SK-N-SH (cell line): ENCODE results near the gene ATF5. TPM values are rescaled to one million over a fixed set of nuclear protein-coding genes. Genes with fewer than 3 reads are reported as not detected.

Source experiments
- CTCF ChIA-PET: fragments of 300-600, 350-600 bp; formaldehyde crosslinking; extraction: SDS; loops from one replicate; lab custom pipeline; 2021; lab: Yijun Ruan, JAX
- POLR2A ChIA-PET: fragments of 350-600 bp; sonication (Branson Sonifier 250); formaldehyde crosslinking; extraction: SDS; loops from one replicate; lab custom pipeline; 2020; ENCODE audit warnings: antibody characterized with exemption, inconsistent platforms; lab: Yijun Ruan, JAX
- DNase-seq: peaks from one replicate; pipeline ENCODE4 v3.0.0; 2012
- H2AFZ ChIP-seq: fragments of 200-600 bp; sonication (generic); 2 replicates; pipeline ENCODE4 v1.8.1; 2016; ENCODE audit warnings: antibody characterized with exemption, mild to moderate bottlenecking, low read depth
- H3F3A ChIP-seq: fragments of 200-600 bp; sonication (generic); replicated peaks from 2 replicates; pipeline ENCODE3; 2016; ENCODE audit warnings: antibody characterized with exemption, mild to moderate bottlenecking; ENCODE audit not compliant: insufficient read depth
- H3K27ac ChIP-seq, 2 experiments: fragments of 200-500 bp in 1 of 2; fragments of 200-600 bp in 1 of 2; sonication (Bioruptor generic) in 1 of 2; sonication (generic), shearing (Covaris generic) in 1 of 2; 2 replicates each; pipeline versions ENCODE4 v1.5.1 to v1.6.1; 2014 to 2016; ENCODE audit warnings: low read depth in 2 of 2, inconsistent platforms in 1 of 2, low read length in 1 of 2, mild to moderate bottlenecking in 1 of 2, mixed read lengths in 1 of 2
- H3K27me3 ChIP-seq: fragments of 200-600 bp; sonication (generic), shearing (Covaris generic); 2 replicates; pipeline ENCODE4 v1.6.1; 2016; ENCODE audit warnings: mixed run types; ENCODE audit not compliant: insufficient read depth
- H3K36me3 ChIP-seq, 2 experiments: fragments of 200-500 bp in 1 of 2; fragments of 200-600 bp in 1 of 2; sonication (Bioruptor generic) in 1 of 2; sonication (generic) in 1 of 2; replicated peaks in 1 of 2; 2 replicates each; pipeline versions ENCODE3 to v1.5.1; 2014 to 2016; ENCODE audit warnings: low read length in 1 of 2, mild to moderate bottlenecking in 1 of 2; ENCODE audit not compliant: insufficient read depth in 2 of 2, control insufficient read depth in 1 of 2
- H3K4me1 ChIP-seq, 2 experiments: fragments of 200-500 bp in 1 of 2; fragments of 200-600 bp in 1 of 2; sonication (Bioruptor generic) in 1 of 2; sonication (generic), shearing (Covaris generic) in 1 of 2; 2 replicates each; pipeline versions ENCODE4 v1.5.1 to v1.6.1; 2014 to 2016; ENCODE audit warnings: low read depth in 1 of 2, low read length in 1 of 2, mixed run types in 1 of 2; ENCODE audit not compliant: insufficient read depth in 2 of 2, control insufficient read depth in 1 of 2
- H3K4me2 ChIP-seq: fragments of 200-600 bp; sonication (generic), shearing (Covaris generic); 2 replicates; pipeline ENCODE4 v1.6.1; 2017; ENCODE audit warnings: mixed run types
- H3K4me3 ChIP-seq, 2 experiments: fragments of 200-500 bp in 1 of 2; fragments of 200-600 bp in 1 of 2; sonication (Bioruptor generic) in 1 of 2; sonication (generic), shearing (Covaris generic) in 1 of 2; 2 replicates each; pipeline versions ENCODE4 v1.5.1 to v1.8.1; 2014 to 2016; ENCODE audit warnings: low read depth in 2 of 2, inconsistent platforms in 1 of 2, low read length in 1 of 2, mild to moderate bottlenecking in 1 of 2, mixed read lengths in 1 of 2, moderate library complexity in 1 of 2
- H3K79me2 ChIP-seq: fragments of 200-600 bp; sonication (generic); 2 replicates; pipeline ENCODE4 v1.8.1; 2017; ENCODE audit warnings: mild to moderate bottlenecking; ENCODE audit not compliant: insufficient read depth
- H3K9ac ChIP-seq: fragments of 200-600 bp; sonication (generic); 2 replicates; pipeline ENCODE4 v1.6.1; 2017; ENCODE audit warnings: mixed run types
- H3K9me2 ChIP-seq: fragments of 200-600 bp; sonication (generic); 2 replicates; pipeline ENCODE4 v1.6.1; 2017; ENCODE audit warnings: mixed run types
- H3K9me3 ChIP-seq: fragments of 200-600 bp; sonication (generic); 2 replicates; pipeline ENCODE4 v1.6.1; 2017; ENCODE audit warnings: mixed run types, mild to moderate bottlenecking, moderate library complexity
- H4K20me1 ChIP-seq: fragments of 200-600 bp; sonication (generic); 2 replicates; pipeline ENCODE4 v1.6.1; 2017; ENCODE audit warnings: mild to moderate bottlenecking, mixed run types; ENCODE audit not compliant: insufficient read depth
- CHD2 ChIP-seq: fragments of 150-350 bp; IDR thresholded peaks from 2 replicates; pipeline ENCODE4 v1.6.1; 2018; ENCODE audit warnings: low read length; ENCODE audit not compliant: partially characterized antibody
- ELF1 ChIP-seq: IDR thresholded peaks from 2 replicates; pipeline ENCODE4 v1.4.0; 2012
- EP300 ChIP-seq, 2 experiments: IDR thresholded peaks; 2 replicates each; pipeline versions ENCODE4 v1.4.0 to v1.6.1; 2012; ENCODE audit warnings: borderline replicate concordance in 1 of 2, low read depth in 1 of 2, low read length in 1 of 2
- FOXJ3 ChIP-seq: sonication (generic); formaldehyde crosslinking; IDR thresholded peaks from 2 replicates; pipeline ENCODE4 v1.5.1; 2020; ENCODE audit warnings: mild to moderate bottlenecking, missing genetic modification reagents
- GABPA ChIP-seq: IDR thresholded peaks from 2 replicates; pipeline ENCODE4 v1.4.0; 2012; ENCODE audit warnings: low read depth, mild to moderate bottlenecking
- MXI1 ChIP-seq: IDR thresholded peaks from 2 replicates; pipeline ENCODE4 v1.6.1; 2012; ENCODE audit warnings: mild to moderate bottlenecking, low read depth, low read length, improper control_type of control experiment
- NRF1 ChIP-seq: IDR thresholded peaks from 2 replicates; pipeline ENCODE4 v1.6.1; 2012; ENCODE audit warnings: low read depth, mild to moderate bottlenecking, low read length
- POLR2AphosphoS5 ChIP-seq: IDR thresholded peaks from 2 replicates; pipeline ENCODE4 v1.6.1; 2012; ENCODE audit warnings: low read depth, low read length
- RAD21 ChIP-seq: IDR thresholded peaks from 2 replicates; pipeline ENCODE4 v1.6.1; 2012; ENCODE audit warnings: mild to moderate bottlenecking, low read length
- RCOR1 ChIP-seq: fragments of 150-350 bp; IDR thresholded peaks from 2 replicates; pipeline ENCODE4 v1.6.1; 2017; ENCODE audit warnings: antibody characterized with exemption, low read length
- RXRA ChIP-seq: IDR thresholded peaks from 2 replicates; pipeline ENCODE4 v1.4.0; 2012; ENCODE audit warnings: low read depth, mild to moderate bottlenecking, borderline replicate concordance
- TAF1 ChIP-seq: IDR thresholded peaks from 2 replicates; pipeline ENCODE4 v1.6.1; 2012; ENCODE audit warnings: low read depth, mild to moderate bottlenecking, low read length, moderate library complexity, borderline replicate concordance
- YY1 ChIP-seq: IDR thresholded peaks from 2 replicates; pipeline ENCODE4 v1.4.0; 2012; ENCODE audit warnings: low read depth, mild to moderate bottlenecking
- WGBS: methylation state at CpG from one replicate; pipeline ENCODE4 v1.1.6; 2017; ENCODE audit warnings: low lambda C conversion rate; 5-methylcytosine and 5-hydroxymethylcytosine counted together
- polyA plus RNA-seq, 3 experiments: library from polyadenylated mRNA; depleted of rRNA; stranded (reverse); fragments of >200 nt; gene quantifications; 2 replicates each; pipeline ENCODE4 v1.2.3, GENCODE V29; 2012
- TF ChIP-seq, protein P1 (sequence below): IDR thresholded peaks from 2 replicates; pipeline ENCODE4 v1.4.0; 2012; ENCODE audit warnings: low read depth, borderline replicate concordance
- TF ChIP-seq, protein P2 (sequence below): fragments of 150-350 bp; IDR thresholded peaks from 2 replicates; pipeline ENCODE4 v1.6.1; 2017; ENCODE audit warnings: antibody characterized with exemption, low read length, low read depth, borderline replicate concordance

The ATF5 gene
- polyA plus RNA-seq, 1 of the 3 experiments (the other 2 are of a cell fraction): 11.7 TPM

DNA sequence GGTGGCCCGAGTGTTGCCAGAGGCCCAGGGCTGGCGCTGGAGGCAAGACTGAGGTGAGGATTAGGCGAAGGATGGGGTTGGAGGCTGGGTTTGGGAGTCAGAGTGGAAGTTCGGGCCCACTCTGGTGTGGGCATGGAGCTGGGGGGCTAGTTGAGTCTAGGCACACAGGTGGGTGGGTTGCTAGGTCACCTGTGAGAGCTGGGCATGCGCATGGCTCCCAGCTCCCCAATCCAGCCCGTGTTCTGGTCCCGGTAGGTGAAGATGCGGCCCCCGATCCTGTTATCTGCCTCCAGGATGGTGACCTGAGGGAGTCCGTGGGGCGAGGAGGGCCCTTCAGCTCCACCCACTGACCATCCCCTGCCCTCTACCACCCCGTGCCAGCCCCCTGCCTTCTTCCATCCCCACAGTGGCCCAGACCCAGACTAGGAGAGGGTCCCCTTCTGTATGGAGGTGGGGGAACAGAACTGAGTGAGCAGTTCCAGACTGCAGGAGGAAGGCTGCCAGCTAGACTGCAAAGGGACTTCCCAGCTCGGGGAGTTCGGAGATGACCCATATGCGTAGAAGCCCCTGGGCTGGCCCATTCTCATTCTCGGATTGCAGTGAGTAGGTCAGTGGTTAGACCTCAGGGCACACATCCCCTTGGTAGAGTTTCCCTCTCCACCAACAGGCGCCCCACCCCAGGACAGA, 34.0 kb upstream of the ATF5 start:
- Histone ChIP-seq H3K9me2 (no peaks in the 10 kb centered on the region), H3F3A (no peaks in the 10 kb centered on the region), H3K27ac (no peak overlapping the region), H3K4me2 (no peak overlapping the region), H4K20me1 (no peaks in the 10 kb centered on the region), H3K9ac (no peak overlapping the region), H3K36me3 (no peaks in the 10 kb centered on the region), H2AFZ (no peak overlapping the region), H3K4me1 (peaks cover 0 to 11% of the 10 kb centered on the region in 2 experiments; a peak in 2 of 4 replicates), H3K4me3 (no peak overlapping the region), H3K79me2 (no peaks in the 10 kb centered on the region), H3K27me3 (no peaks in the 10 kb centered on the region), H3K9me3 (no peaks in the 10 kb centered on the region)
- 81% methylated on average over 11 of the region's 17 CpGs for WGBS
- TF ChIP-seq GABPA: no peak
- no peak for TF ChIP-seq RXRA
- TF ChIP-seq YY1: no peak
- DNase-seq: no peak
- ChIA-PET CTCF (interaction anchor here (1.1 to 1.7 kb wide), 2 partner anchors 9 to 43 kb away, joined by 4 read pairs; no protein-coding TSS in a partner anchor), POLR2A (interaction anchor here (1.0 kb wide), 1 partner anchor 18 kb away, joined by 3 read pairs; no protein-coding TSS in a partner anchor)

DNA sequence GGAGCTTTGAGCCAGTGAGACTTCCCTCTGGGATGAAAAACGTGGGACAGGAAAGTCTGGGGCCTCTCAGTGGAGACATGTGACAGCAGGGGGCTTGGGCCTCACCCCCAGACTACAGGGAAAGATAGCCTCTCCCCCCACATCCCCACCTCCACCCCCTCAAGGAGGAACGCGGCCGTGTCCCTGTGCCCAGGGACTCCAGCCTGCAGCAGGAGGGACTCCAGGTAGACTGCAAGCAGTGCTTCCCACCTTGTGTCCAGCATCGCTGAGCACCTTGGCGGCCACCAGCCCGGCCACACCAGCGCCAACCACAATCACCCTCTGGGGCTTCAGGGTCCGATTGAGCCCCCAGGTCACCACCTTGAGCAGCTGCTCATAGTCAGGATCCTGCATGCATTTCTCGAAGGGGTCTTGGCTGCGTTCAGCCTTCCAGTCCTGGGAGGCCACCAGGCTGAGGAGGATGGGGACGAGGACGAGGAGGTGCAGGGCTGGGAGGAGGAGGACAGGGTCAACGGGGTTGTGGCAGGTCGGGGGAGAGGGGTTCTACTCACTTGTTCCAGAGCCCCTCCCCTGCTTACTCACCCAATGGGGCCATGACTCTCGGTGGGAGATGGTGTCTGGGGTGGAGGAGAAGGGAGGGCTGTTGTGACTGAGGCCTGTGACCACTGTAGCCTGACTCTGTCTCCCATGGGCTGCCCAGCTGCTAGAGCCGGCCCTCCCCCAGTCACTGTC, 33.3 kb upstream of the ATF5 start:
- DNase-seq: no peak
- CTCF ChIA-PET: interaction anchor here (1.1 kb wide), 1 partner anchor 42 kb away, joined by 4 read pairs; no protein-coding TSS in a partner anchor

DNA sequence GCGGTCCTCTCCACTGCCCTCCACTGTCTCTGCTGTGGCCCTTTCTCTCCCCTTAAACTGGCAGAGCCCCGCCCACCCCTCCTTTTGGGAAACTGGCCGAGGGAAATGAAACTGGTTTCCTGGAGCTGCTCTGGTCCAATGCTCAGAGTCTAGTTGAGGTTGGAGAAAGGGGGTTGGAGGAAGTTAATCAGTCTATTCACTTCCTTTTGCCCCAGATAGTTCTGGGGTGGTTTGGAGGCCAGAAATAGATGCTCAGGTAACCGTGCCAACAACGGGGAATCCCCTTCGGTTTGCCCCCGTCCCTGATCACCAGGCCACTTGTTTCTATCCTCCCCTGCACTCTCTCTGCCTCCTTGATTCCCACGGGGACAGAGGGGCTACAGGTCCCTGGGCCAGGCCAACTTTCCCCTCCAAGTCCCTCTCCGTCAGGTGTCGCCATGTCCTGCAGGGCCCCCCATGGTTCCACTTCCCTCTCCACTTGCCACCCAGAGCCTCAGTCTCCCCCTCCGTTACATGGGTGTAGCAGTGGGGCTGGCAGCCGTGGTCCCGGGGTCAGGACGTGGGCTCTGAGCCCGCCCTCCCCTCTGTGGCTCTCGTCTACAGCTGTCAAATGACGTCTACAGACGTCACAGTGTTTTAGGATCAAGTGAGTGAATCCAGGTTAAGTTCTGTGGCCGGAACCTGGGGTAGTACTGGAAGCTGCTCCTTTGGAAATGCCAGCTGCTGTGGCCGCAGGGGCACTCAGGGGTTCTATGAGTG, 32.0 kb upstream of the ATF5 start, which contains the start of gene IL4I1:
Gene IL4I1 (minus strand): TSS at position 25 of the 759 bp plus-strand sequence. CDS start 727 bp downstream, outside the sequence.
- H3K9me3 ChIP-seq: no peaks in the 10 kb centered on the region
- no peaks in the 10 kb centered on the region; a peak in 2 of 4 replicates for H3K4me1 ChIP-seq
- 73% methylated on average over 17 of the region's 20 CpGs for WGBS
- H2AFZ ChIP-seq: no peak within 1 kb of the TSS; the same call in 1 of the 2 replicates
- H4K20me1 ChIP-seq: no peaks in the 10 kb centered on the region
- no peaks in the 10 kb centered on the region for H3K9me2 ChIP-seq
- no peaks in the 10 kb centered on the region for H3K79me2 ChIP-seq
- H3K4me2 ChIP-seq: no peak within 1 kb of the TSS
- no peak for DNase-seq
- no peaks in the 10 kb centered on the region for H3F3A ChIP-seq
- H3K4me3 ChIP-seq: no peak within 1 kb of the TSS
- ChIA-PET CTCF (no interaction called here), POLR2A (no interaction called here)
- TF ChIP-seq ELF1: no peak
- TF ChIP-seq RCOR1: no peak
- no peak for TF ChIP-seq RAD21
- no peak for TF ChIP-seq POLR2AphosphoS5
- TF ChIP-seq TAF1: no peak
- no peak for TF ChIP-seq GABPA
- TF ChIP-seq MXI1: no peak
- TF ChIP-seq FOXJ3 (CRISPR knock-in tag): no peak
- no peak for TF ChIP-seq CHD2
- TF ChIP-seq, protein P1, sequence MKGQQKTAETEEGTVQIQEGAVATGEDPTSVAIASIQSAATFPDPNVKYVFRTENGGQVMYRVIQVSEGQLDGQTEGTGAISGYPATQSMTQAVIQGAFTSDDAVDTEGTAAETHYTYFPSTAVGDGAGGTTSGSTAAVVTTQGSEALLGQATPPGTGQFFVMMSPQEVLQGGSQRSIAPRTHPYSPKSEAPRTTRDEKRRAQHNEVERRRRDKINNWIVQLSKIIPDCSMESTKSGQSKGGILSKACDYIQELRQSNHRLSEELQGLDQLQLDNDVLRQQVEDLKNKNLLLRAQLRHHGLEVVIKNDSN: no peak
- no peaks in the 10 kb centered on the region for H3K36me3 ChIP-seq
- H3K27ac ChIP-seq: no peak within 1 kb of the TSS
- no peak within 1 kb of the TSS for H3K9ac ChIP-seq
- no peaks in the 10 kb centered on the region for H3K27me3 ChIP-seq

More for the DNA sequence above, 33.3 kb upstream of the ATF5 start:
- POLR2A ChIA-PET: interaction anchor here (1.0 kb wide), 1 partner anchor 19 kb away, joined by 3 read pairs; no protein-coding TSS in a partner anchor
- TF ChIP-seq, protein P2, sequence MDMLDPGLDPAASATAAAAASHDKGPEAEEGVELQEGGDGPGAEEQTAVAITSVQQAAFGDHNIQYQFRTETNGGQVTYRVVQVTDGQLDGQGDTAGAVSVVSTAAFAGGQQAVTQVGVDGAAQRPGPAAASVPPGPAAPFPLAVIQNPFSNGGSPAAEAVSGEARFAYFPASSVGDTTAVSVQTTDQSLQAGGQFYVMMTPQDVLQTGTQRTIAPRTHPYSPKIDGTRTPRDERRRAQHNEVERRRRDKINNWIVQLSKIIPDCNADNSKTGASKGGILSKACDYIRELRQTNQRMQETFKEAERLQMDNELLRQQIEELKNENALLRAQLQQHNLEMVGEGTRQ: no peak
- TF ChIP-seq NRF1 (no peak), EP300 (IDR thresholded peaks at IDR 0.05; ENCODE audit: borderline replicate concordance in 1 of 2, low read depth in 1 of 2, low read length in 1 of 2) (no peak)
- H3K9me3 ChIP-seq: no peaks in the 10 kb centered on the region
- H3F3A ChIP-seq: no peaks in the 10 kb centered on the region
- H3K27ac ChIP-seq: no peak overlapping the region
- H3K9me2 ChIP-seq: no peaks in the 10 kb centered on the region
- no peaks in the 10 kb centered on the region for H3K36me3 ChIP-seq
- H3K4me1 ChIP-seq: peaks cover 0 to 7% of the 10 kb centered on the region in 2 experiments; a peak in 2 of 4 replicates
- H3K4me2 ChIP-seq: no peak overlapping the region
- H3K27me3 ChIP-seq: no peaks in the 10 kb centered on the region
- no peaks in the 10 kb centered on the region for H4K20me1 ChIP-seq
- WGBS: 69% methylated on average over 16 of the region's 17 CpGs
- H3K79me2 ChIP-seq: no peaks in the 10 kb centered on the region
- H3K9ac ChIP-seq: no peak overlapping the region
- no peak overlapping the region for H3K4me3 ChIP-seq
- no peak overlapping the region for H2AFZ ChIP-seq
